H9 (cell line): ENCODE data around the gene PTPRK. TPM values are rescaled to one million over a fixed set of nuclear protein-coding genes. Genes with fewer than 3 reads are reported as not detected.

ENCODE experiments used
- DNase-seq: peaks from one replicate; pipeline ENCODE4 v3.0.0-alpha.2; 2017
- H2AFZ ChIP-seq: one replicate; pipeline ENCODE4 v1.6.1; 2013; ENCODE audit warnings: mild to moderate bottlenecking, low read length, control low read depth, moderate library complexity
- H2AK5ac ChIP-seq: 2 replicates; pipeline ENCODE4 v1.6.1; 2013; ENCODE audit warnings: low read length, control low read depth, mixed read lengths; ENCODE audit not compliant: insufficient read length
- H2BK120ac ChIP-seq: one replicate; pipeline ENCODE4 v1.6.1; 2013; ENCODE audit warnings: low read depth, mild to moderate bottlenecking, low read length, control low read depth, inconsistent platforms; ENCODE audit not compliant: poor library complexity, severe bottlenecking
- H2BK12ac ChIP-seq: 2 replicates; pipeline ENCODE4 v1.6.1; 2013; ENCODE audit warnings: low read length, control low read depth, mixed read lengths, low read depth; ENCODE audit not compliant: insufficient read length
- H2BK15ac ChIP-seq: 2 replicates; pipeline ENCODE4 v1.6.1; 2013; ENCODE audit warnings: low read depth, low read length, control low read depth
- H2BK20ac ChIP-seq: one replicate; pipeline ENCODE4 v1.6.1; 2013; ENCODE audit warnings: low read depth, mild to moderate bottlenecking, low read length, control low read depth, inconsistent platforms; ENCODE audit not compliant: poor library complexity, severe bottlenecking
- H2BK5ac ChIP-seq: 2 replicates; pipeline ENCODE4 v1.6.1; 2013; ENCODE audit warnings: low read length, control low read depth, mixed read lengths; ENCODE audit not compliant: insufficient read length
- H3K14ac ChIP-seq: 2 replicates; pipeline ENCODE4 v1.6.1; 2013; ENCODE audit warnings: low read length, control low read depth; ENCODE audit not compliant: insufficient read depth
- H3K18ac ChIP-seq: 2 replicates; pipeline ENCODE4 v1.6.1; 2013; ENCODE audit warnings: low read depth, mild to moderate bottlenecking, mixed read lengths, low read length, control low read depth; ENCODE audit not compliant: insufficient read length
- H3K23ac ChIP-seq: 2 replicates; pipeline ENCODE4 v1.6.1; 2013; ENCODE audit warnings: low read length, control low read depth, mixed read lengths, low read depth; ENCODE audit not compliant: insufficient read length
- H3K23me2 ChIP-seq: 2 replicates; pipeline ENCODE4 v1.6.1; 2013; ENCODE audit warnings: low read depth, mild to moderate bottlenecking, mixed read lengths, low read length, control low read depth; ENCODE audit not compliant: insufficient read length, poor library complexity, severe bottlenecking
- H3K27ac ChIP-seq: 2 replicates; pipeline ENCODE4 v1.5.1; 2013; ENCODE audit warnings: low read length, control low read depth, mixed read lengths, low read depth; ENCODE audit not compliant: insufficient read length
- H3K27me3 ChIP-seq: 2 replicates; pipeline ENCODE4 v1.6.1; 2013; ENCODE audit warnings: low read length, control low read depth, inconsistent platforms; ENCODE audit not compliant: insufficient read depth
- H3K4ac ChIP-seq: 2 replicates; pipeline ENCODE4 v1.6.1; 2013; ENCODE audit warnings: low read depth, mild to moderate bottlenecking, control low read depth, inconsistent platforms, low read length, moderate library complexity
- H3K4me1 ChIP-seq: 2 replicates; pipeline ENCODE4 v1.6.1; 2013; ENCODE audit warnings: low read length, control low read depth, inconsistent platforms; ENCODE audit not compliant: insufficient read depth
- H3K4me2 ChIP-seq: 2 replicates; pipeline ENCODE4 v1.6.1; 2013; ENCODE audit warnings: low read length, control low read depth, mixed read lengths; ENCODE audit not compliant: insufficient read length, insufficient read depth
- H3K56ac ChIP-seq: 2 replicates; pipeline ENCODE4 v1.6.1; 2013; ENCODE audit warnings: low read depth, mild to moderate bottlenecking, mixed read lengths, low read length, control low read depth; ENCODE audit not compliant: insufficient read length
- H3K79me1 ChIP-seq: 2 replicates; pipeline ENCODE4 v1.6.1; 2013; ENCODE audit warnings: low read depth, mild to moderate bottlenecking, moderate library complexity, low read length, control low read depth, inconsistent platforms; ENCODE audit not compliant: insufficient read depth, poor library complexity, severe bottlenecking
- H3K79me2 ChIP-seq: 2 replicates; pipeline ENCODE4 v1.6.1; 2013; ENCODE audit warnings: low read length, control low read depth, inconsistent platforms; ENCODE audit not compliant: insufficient read depth
- H3K9ac ChIP-seq: 2 replicates; pipeline ENCODE4 v1.6.1; 2013; ENCODE audit warnings: low read length, control low read depth, mixed read lengths; ENCODE audit not compliant: insufficient read length; ENCODE audit errors: extremely low read depth
- H3K9me3 ChIP-seq: one replicate; pipeline ENCODE4 v1.6.1; 2013; ENCODE audit warnings: low read depth, low read length, inconsistent platforms; ENCODE audit not compliant: control insufficient read depth
- H3T11ph ChIP-seq: one replicate; pipeline ENCODE4 v1.6.1; 2013; ENCODE audit warnings: mild to moderate bottlenecking, low read length, control low read depth, inconsistent platforms
- H4K20me1 ChIP-seq: one replicate; pipeline ENCODE4 v1.6.1; 2013; ENCODE audit not compliant: control insufficient read depth, insufficient read length, insufficient read depth
- H4K5ac ChIP-seq: 2 replicates; pipeline ENCODE4 v1.6.1; 2013; ENCODE audit warnings: low read depth, mild to moderate bottlenecking, mixed read lengths, low read length, control low read depth; ENCODE audit not compliant: insufficient read length
- H4K8ac ChIP-seq: replicated peaks from 2 replicates; pipeline ENCODE4 v1.6.1; 2013; ENCODE audit warnings: low read length, control low read depth, mixed read lengths, low read depth; ENCODE audit not compliant: insufficient read length
- H4K91ac ChIP-seq: 2 replicates; pipeline ENCODE4 v1.6.1; 2013; ENCODE audit warnings: low read depth, mild to moderate bottlenecking, moderate library complexity, mixed read lengths, low read length, control low read depth; ENCODE audit not compliant: insufficient read length
- H3K27ac Mint-ChIP-seq, 3 experiments: 2 replicates in 2 of 3; 3 replicates in 1 of 3; pipeline ENCODE4 v1.8.0; 2020 to 2021; ENCODE audit warnings: mixed read lengths in 3 of 3, mild to moderate bottlenecking in 1 of 3, moderate library complexity in 1 of 3
- H3K27me3 Mint-ChIP-seq: 2 replicates; pipeline ENCODE4 v1.8.0; 2021; ENCODE audit warnings: low read depth, mild to moderate bottlenecking, moderate library complexity, mixed read lengths
- H3K36me3 Mint-ChIP-seq, 3 experiments: 2 replicates in 2 of 3; 3 replicates in 1 of 3; pipeline ENCODE4 v1.8.0; 2020 to 2021; ENCODE audit warnings: low read depth in 3 of 3, mixed read lengths in 3 of 3; ENCODE audit not compliant: insufficient read depth in 1 of 3
- H3K4me1 Mint-ChIP-seq, 2 experiments: 2 replicates each; pipeline ENCODE4 v1.8.0; 2020; ENCODE audit warnings: mixed read lengths in 2 of 2
- H3K4me3 Mint-ChIP-seq, 2 experiments: 2 replicates in 1 of 2; 3 replicates in 1 of 2; pipeline ENCODE4 v1.8.0; 2020 to 2021; ENCODE audit warnings: mild to moderate bottlenecking in 2 of 2, mixed read lengths in 2 of 2, moderate library complexity in 1 of 2
- H3K9me3 Mint-ChIP-seq, 2 experiments: 2 replicates in 1 of 2; 3 replicates in 1 of 2; pipeline ENCODE4 v1.8.0; 2020; ENCODE audit warnings: mild to moderate bottlenecking in 2 of 2, mixed read lengths in 2 of 2, moderate library complexity in 1 of 2
- WGBS: extraction: QIAGEN DNeasy Blood & Tissue Kit; methylation state at CpG from one replicate; pipeline ENCODE4 v1.1.7; 2013; ENCODE audit warnings: missing lambda C conversion rate, low lambda C conversion rate, mixed read lengths; ENCODE audit not compliant: insufficient read length; ENCODE audit errors: extremely low coverage; 5-methylcytosine and 5-hydroxymethylcytosine counted together
- total RNA-seq: library from RNA; stranded (reverse); gene quantifications from 2 replicates; pipeline ENCODE4 v1.2.1, GENCODE V29; 2021
- TF ChIP-seq, protein P1 (sequence below): fragments of 200-600 bp; sonication (generic); conservative IDR thresholded peaks from 3 replicates; pipeline ENCODE4 v1.8.0; 2021; ENCODE audit warnings: antibody characterized with exemption, mild to moderate bottlenecking

Gene PTPRK
- total RNA-seq, 1 experiment from 2014 or later: 47.9 TPM

DNA sequence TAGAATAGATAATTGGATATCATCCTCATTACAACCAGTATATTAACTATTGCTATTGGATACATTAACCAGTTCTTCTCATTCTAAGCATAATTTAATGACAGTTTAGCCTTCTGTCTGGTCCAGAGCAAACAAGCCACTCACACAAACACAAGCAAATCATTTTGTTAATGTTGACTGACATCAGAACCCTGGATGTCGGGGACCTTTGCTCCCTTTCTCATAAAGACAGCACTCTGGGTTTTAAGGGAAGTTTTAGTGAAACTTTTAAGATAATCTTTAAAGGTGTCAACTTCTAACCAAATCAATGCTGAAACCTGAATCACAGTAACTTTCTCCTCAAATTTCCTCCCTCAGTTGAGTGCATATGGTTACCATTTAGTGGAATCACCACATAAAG is 113.9 kb downstream of the PTPRK start:
- H2BK120ac ChIP-seq: no peak overlapping the region
- no peaks in the 10 kb centered on the region for H3K79me1 ChIP-seq
- no peak overlapping the region for H4K8ac ChIP-seq
- TF ChIP-seq, protein P1, sequence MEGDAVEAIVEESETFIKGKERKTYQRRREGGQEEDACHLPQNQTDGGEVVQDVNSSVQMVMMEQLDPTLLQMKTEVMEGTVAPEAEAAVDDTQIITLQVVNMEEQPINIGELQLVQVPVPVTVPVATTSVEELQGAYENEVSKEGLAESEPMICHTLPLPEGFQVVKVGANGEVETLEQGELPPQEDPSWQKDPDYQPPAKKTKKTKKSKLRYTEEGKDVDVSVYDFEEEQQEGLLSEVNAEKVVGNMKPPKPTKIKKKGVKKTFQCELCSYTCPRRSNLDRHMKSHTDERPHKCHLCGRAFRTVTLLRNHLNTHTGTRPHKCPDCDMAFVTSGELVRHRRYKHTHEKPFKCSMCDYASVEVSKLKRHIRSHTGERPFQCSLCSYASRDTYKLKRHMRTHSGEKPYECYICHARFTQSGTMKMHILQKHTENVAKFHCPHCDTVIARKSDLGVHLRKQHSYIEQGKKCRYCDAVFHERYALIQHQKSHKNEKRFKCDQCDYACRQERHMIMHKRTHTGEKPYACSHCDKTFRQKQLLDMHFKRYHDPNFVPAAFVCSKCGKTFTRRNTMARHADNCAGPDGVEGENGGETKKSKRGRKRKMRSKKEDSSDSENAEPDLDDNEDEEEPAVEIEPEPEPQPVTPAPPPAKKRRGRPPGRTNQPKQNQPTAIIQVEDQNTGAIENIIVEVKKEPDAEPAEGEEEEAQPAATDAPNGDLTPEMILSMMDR: no peak
- H2AK5ac ChIP-seq: no peak overlapping the region
- no peak overlapping the region for H2BK12ac ChIP-seq
- H2AFZ ChIP-seq: no peak overlapping the region
- H3K4me1 ChIP-seq: no peaks in the 10 kb centered on the region; the same call in 1 of the 2 replicates
- Mint-ChIP-seq H3K9me3 (no peaks in the 10 kb centered on the region), H3K4me3 (no peak overlapping the region), H3K27me3 (no peaks in the 10 kb centered on the region), H3K36me3 (no peaks in the 10 kb centered on the region), H3K27ac (no peak overlapping the region), H3K4me1 (peaks cover 4 to 6% of the 10 kb centered on the region in 2 experiments; a peak in 2 of 4 replicates)
- H3K56ac ChIP-seq: no peak overlapping the region
- no peaks in the 10 kb centered on the region for H3K9me3 ChIP-seq
- no peak overlapping the region for H2BK5ac ChIP-seq
- H3K23me2 ChIP-seq: no peaks in the 10 kb centered on the region
- H4K91ac ChIP-seq: no peak overlapping the region
- no peak overlapping the region for H3K4ac ChIP-seq
- H2BK15ac ChIP-seq: no peak overlapping the region
- H3K4me2 ChIP-seq: no peak overlapping the region
- H3K79me2 ChIP-seq: no peaks in the 10 kb centered on the region
- no peak overlapping the region for H3K18ac ChIP-seq
- no peaks in the 10 kb centered on the region for H3K27me3 ChIP-seq
- H2BK20ac ChIP-seq: no peak overlapping the region
- no peak overlapping the region for H3K23ac ChIP-seq
- H3K14ac ChIP-seq: no peak overlapping the region
- no peak overlapping the region for H3K9ac ChIP-seq
- H4K20me1 ChIP-seq: no peaks in the 10 kb centered on the region
- no peak for DNase-seq
- H3T11ph ChIP-seq: no peak overlapping the region
- H4K5ac ChIP-seq: no peak overlapping the region
- no CpG with 5 or more reads among the region's 1 CpG for WGBS
- no peak overlapping the region for H3K27ac ChIP-seq
